Brain microvascular endothelial cell (primary cell): ENCODE data around the gene TLE3.

Source experiments
- DNase-seq: peaks from one replicate; pipeline ENCODE4 v3.0.0-alpha.2; 2020
- H3K27ac ChIP-seq: fragments of 250-450 bp; sonication (Bioruptor Pico); 2 replicates; pipeline ENCODE4 v1.5.1; 2020; ENCODE audit warnings: mild to moderate bottlenecking, moderate library complexity
- H3K27me3 ChIP-seq: fragments of 250-450 bp; sonication (Bioruptor Pico); replicated peaks from 2 replicates; pipeline ENCODE4 v1.5.1; 2020; ENCODE audit warnings: mild to moderate bottlenecking
- H3K36me3 ChIP-seq: fragments of 250-450 bp; sonication (Bioruptor Pico); replicated peaks from 2 replicates; pipeline ENCODE4 v1.5.1; 2020; ENCODE audit warnings: mild to moderate bottlenecking
- H3K4me3 ChIP-seq: 2 replicates; pipeline ENCODE4 v1.5.1; 2011; ENCODE audit warnings: low read depth, mild to moderate bottlenecking, control low read depth, low read length, moderate library complexity
- CTCF ChIP-seq: IDR thresholded peaks from 2 replicates; pipeline ENCODE4 v1.5.1; 2011; ENCODE audit warnings: low read depth, mild to moderate bottlenecking, moderate library complexity, low read length, control low read depth, inconsistent platforms; ENCODE audit errors: missing control alignments
- in situ Hi-C: cut with HindIII; loops from 2 replicates; pipeline ENCODE4 v1.10.0; 2017; ENCODE audit warnings: low sequenced_read_pairs, low pct_ligation_motif_present

Gene TLE3

DNA sequence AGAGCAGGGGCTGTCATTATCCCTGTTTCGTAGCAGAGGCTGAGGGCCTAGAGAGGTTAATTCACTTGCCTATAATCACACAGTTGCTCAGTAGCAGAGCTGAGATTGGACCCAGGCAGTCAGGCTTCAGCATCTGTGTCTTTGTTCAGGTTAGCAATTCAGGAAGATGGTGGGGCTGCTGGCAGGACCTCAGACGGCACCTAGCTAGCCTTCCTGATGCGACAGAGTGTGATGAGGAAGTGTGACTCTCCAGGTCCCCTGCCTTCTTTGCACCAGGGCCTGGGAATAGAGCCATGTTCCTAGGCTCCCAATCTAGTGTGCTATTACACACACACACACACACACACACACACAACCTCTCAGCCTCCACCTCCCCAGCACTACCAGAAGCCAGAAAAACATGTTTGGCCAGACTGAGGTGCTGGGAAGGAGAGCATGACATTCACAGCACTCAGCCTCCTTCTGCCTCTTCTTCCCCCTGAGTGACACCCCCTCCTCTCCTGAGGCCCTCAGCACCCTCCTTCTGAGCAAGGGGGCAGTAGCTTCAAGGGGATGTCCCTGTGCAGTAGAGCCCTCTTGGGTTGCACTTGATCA, 88.9 kb downstream of the TLE3 start:
- in situ Hi-C loops: no loop called here

DNA sequence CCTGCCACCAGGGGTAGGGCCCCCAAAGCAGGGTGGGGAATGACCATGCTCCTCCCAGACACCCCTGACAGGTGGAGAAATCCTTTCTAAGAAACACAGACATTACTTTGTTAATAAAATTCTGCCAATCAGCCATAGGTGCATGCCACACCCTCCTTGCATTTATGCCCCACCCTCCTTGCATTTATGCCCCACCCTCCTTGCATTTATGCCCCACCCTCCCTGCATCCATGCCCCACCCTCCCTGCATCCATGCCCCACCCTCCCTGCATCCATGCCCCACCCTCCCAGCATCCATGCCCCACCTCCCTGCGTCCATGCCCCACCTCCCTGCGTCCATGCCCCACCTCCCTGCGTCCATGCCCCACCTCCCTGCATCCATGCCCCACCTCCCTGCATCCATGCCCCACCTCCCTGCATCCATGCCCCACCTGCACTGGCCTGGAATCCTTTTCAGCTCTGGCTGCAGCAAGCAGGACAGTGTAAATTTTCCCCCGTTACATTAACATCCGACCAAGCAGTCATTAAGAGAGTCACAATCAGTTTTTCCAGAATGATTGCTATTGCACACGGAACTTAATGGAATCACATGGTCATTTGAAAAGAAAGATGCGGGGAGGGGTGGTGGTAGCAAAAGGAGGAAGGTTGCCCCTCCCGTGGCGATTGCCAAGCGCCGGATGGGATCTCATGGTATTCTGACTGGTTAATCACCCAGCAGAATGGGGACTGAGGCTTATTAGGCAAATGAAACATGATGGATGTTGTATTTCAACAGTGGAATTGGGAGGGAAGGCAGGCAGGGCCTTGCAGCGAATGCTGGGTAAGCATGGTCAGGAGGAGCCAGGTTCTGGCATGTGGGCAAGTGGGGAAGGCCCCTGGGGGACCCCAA, 91.2 kb downstream of the TLE3 start:
- in situ Hi-C loops: no loop called here
- H3K36me3 ChIP-seq: no peaks in the 10 kb centered on the region
- TF ChIP-seq CTCF: no peak
- H3K27me3 ChIP-seq: no peaks in the 10 kb centered on the region
- no peak overlapping the region for H3K27ac ChIP-seq
- no peak overlapping the region for H3K4me3 ChIP-seq
- DNase-seq: no peak

More for the DNA sequence above, 88.9 kb downstream of the TLE3 start:
- no peaks in the 10 kb centered on the region for H3K36me3 ChIP-seq
- H3K27ac ChIP-seq: no peak overlapping the region
- TF ChIP-seq CTCF: no peak
- no peak overlapping the region for H3K4me3 ChIP-seq
- peaks cover 3% of the 10 kb centered on the region for H3K27me3 ChIP-seq
- no peak for DNase-seq

GRCh38 chr15:70004826-70005225, 92.9 kb downstream of the TLE3 start:
- no peak for DNase-seq
- Histone ChIP-seq H3K36me3 (no peaks in the 10 kb centered on the region), H3K27ac (no peak overlapping the region), H3K27me3 (peaks cover 2% of the 10 kb centered on the region), H3K4me3 (no peak overlapping the region)
- no peak for TF ChIP-seq CTCF
- in situ Hi-C loops: no loop called here

DNA sequence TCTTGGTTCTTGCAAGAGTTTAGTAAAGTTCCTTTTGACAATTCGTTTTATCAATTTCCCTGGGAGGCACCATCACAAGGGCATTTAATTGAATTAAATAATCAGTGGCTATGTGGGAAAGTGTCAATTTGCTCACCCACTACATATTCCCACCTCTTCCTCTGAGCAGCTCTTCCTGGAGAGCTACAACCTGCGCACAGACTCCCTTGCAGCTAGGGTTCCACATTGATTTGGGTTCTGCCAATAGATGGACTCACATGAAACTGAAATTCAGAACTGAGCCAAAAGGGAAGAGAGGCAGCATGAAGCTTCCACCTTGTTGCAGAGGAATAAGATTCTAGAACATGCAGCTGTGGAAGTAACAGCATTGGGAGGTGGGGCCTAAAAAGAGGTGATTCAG, 94.8 kb downstream of the TLE3 start:
- in situ Hi-C loops: no loop called here
- Histone ChIP-seq H3K36me3 (no peaks in the 10 kb centered on the region), H3K27ac (no peak overlapping the region), H3K27me3 (peaks cover 2% of the 10 kb centered on the region), H3K4me3 (no peak overlapping the region)
- no peak for DNase-seq
- no peak for TF ChIP-seq CTCF

DNA sequence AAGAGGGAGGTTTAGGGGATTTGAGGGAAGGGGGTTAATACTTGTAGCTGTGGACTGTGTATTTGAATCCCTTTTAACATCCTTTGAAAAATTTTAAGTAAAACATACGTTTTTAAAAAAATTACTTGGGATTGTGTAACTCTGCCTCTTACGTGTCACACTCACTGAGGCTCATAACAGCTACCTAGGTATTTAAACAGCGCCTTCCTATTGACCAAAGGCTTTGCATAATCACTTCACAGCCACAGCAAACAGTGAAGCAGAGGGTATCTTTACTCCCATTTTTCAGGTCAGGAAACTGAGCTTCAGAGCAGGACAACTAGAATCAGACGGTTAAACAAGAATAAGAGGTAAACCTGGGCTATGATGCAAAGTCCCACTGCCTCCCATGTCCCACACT, 95.9 kb downstream of the TLE3 start:
- Histone ChIP-seq H3K36me3 (no peaks in the 10 kb centered on the region), H3K27me3 (peaks cover 2% of the 10 kb centered on the region), H3K4me3 (no peak overlapping the region), H3K27ac (no peak overlapping the region)
- TF ChIP-seq CTCF: no peak
- no peak for DNase-seq
- in situ Hi-C loops: no loop called here
